CD8-positive, alpha-beta memory T cell (primary cell): ENCODE data around the gene ITGB6. TPM values are rescaled to one million over a fixed set of nuclear protein-coding genes. Genes with fewer than 3 reads are reported as not detected.
"Not testable (repeated sequence)": the region's sequence is repeated elsewhere in the genome, so short reads cannot be mapped to it uniquely, and the experiment has no call there.

ENCODE experiments used
- CTCF ChIA-PET: fragments of 350-600 bp; sonication (Branson Sonifier 250); formaldehyde crosslinking; loops from one replicate; lab custom pipeline; 2021; ENCODE audit warnings: antibody characterized with exemption; lab: Charles Lee
- POLR2A ChIA-PET: fragments of 350-600 bp; sonication (Branson Sonifier 250); formaldehyde crosslinking; loops from one replicate; lab custom pipeline; 2021; ENCODE audit warnings: antibody characterized with exemption; lab: Charles Lee
- DNase-seq, 5 donors: peaks; one replicate each; pipeline versions ENCODE4 v3.0.0 to v3.0.0-alpha.2; 2020 to 2022; ENCODE audit warnings: mixed read lengths in 1 of 5
- H3K27ac ChIP-seq: one replicate; pipeline ENCODE4 v1.7.0; 2013; ENCODE audit warnings: low read depth, mild to moderate bottlenecking, low read length, moderate library complexity
- H3K27me3 ChIP-seq: 2 replicates; pipeline ENCODE4 v1.7.0; 2013; ENCODE audit warnings: low read length, mild to moderate bottlenecking; ENCODE audit not compliant: insufficient read depth, poor library complexity, severe bottlenecking
- H3K36me3 ChIP-seq: 2 replicates; pipeline ENCODE4 v1.7.0; 2013; ENCODE audit warnings: mild to moderate bottlenecking, low read length, moderate library complexity; ENCODE audit not compliant: insufficient read depth
- H3K4me1 ChIP-seq: 2 replicates; pipeline ENCODE4 v1.7.0; 2013; ENCODE audit warnings: mild to moderate bottlenecking, low read length, moderate library complexity; ENCODE audit not compliant: insufficient read depth
- H3K4me3 ChIP-seq: 2 replicates; pipeline ENCODE4 v1.7.0; 2013; ENCODE audit warnings: mild to moderate bottlenecking, low read length
- H3K9me3 ChIP-seq: 2 replicates; pipeline ENCODE4 v1.7.0; 2013; ENCODE audit warnings: mild to moderate bottlenecking, low read length
- H3K27ac Mint-ChIP-seq, 8 donors: one replicate each; pipeline ENCODE4 v1.8.0; 2020 to 2021; ENCODE audit warnings: mixed read lengths in 8 of 8, mild to moderate bottlenecking in 6 of 8, inconsistent platforms in 3 of 8, moderate library complexity in 3 of 8
- H3K27me3 Mint-ChIP-seq, 2 donors: one replicate each; pipeline ENCODE4 v1.8.0; 2020 to 2021; ENCODE audit warnings: mixed read lengths in 2 of 2, mild to moderate bottlenecking in 1 of 2, moderate library complexity in 1 of 2
- H3K36me3 Mint-ChIP-seq, 3 donors: one replicate each; pipeline ENCODE4 v1.8.0; 2020 to 2021; ENCODE audit warnings: mixed read lengths in 3 of 3, inconsistent platforms in 1 of 3, mild to moderate bottlenecking in 1 of 3
- H3K4me1 Mint-ChIP-seq, 3 donors: one replicate each; pipeline ENCODE4 v1.8.0; 2020 to 2021; ENCODE audit warnings: mixed read lengths in 3 of 3, inconsistent platforms in 1 of 3, mild to moderate bottlenecking in 1 of 3
- H3K4me3 Mint-ChIP-seq, 7 donors: one replicate each; pipeline ENCODE4 v1.8.0; 2020 to 2021; ENCODE audit warnings: mixed read lengths in 7 of 7, mild to moderate bottlenecking in 6 of 7, moderate library complexity in 4 of 7, inconsistent platforms in 2 of 7
- H3K9me3 Mint-ChIP-seq, 5 donors: one replicate each; pipeline ENCODE4 v1.8.0; 2020 to 2022; ENCODE audit warnings: mixed read lengths in 5 of 5, mild to moderate bottlenecking in 3 of 5, moderate library complexity in 2 of 5, inconsistent platforms in 1 of 5
- polyA plus RNA-seq: library from polyadenylated mRNA; unstranded; fragments of 300-500 nt; fragmentation: Illumina TruSeq; gene quantifications from one replicate; pipeline ENCODE4 v1.2.3, GENCODE V29; 2021
- total RNA-seq, 2 experiments: library from RNA; stranded (reverse); gene quantifications; one replicate each; pipeline ENCODE4 v1.2.3, GENCODE V29; 2021

The ITGB6 gene
- total and polyA plus RNA-seq, 3 experiments from 2014 or later = not detected

DNA sequence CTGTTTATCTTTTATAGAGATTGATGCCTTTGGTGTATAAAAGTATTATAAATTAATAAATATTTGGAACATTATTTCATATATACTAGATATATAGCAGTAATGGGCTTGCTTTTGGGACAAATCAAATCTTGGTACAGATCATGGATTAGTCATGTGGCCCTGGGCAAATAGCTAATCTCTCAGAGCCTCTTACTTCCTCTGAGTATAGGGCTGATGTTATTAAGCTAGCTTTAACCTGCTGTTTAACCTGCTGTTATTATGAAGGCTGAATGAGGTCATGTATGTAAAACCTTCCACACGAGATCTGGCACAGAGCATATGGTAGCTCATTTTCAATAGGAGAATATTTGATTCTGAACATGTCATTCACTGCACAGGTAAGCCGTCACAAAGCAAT, 5.7 kb downstream of the ITGB6 start:
- no peaks in the 10 kb centered on the region for H3K9me3 Mint-ChIP-seq
- H3K27me3 ChIP-seq = no peaks in the 10 kb centered on the region
- H3K27ac Mint-ChIP-seq = no peak overlapping the region
- H3K4me3 Mint-ChIP-seq = no peak overlapping the region
- CTCF ChIA-PET = no interaction called here
- no peak overlapping the region for H3K4me3 ChIP-seq
- POLR2A ChIA-PET = no interaction called here
- H3K9me3 ChIP-seq = no peaks in the 10 kb centered on the region
- H3K27me3 Mint-ChIP-seq = peaks cover 2 to 4% of the 10 kb centered on the region in 2 donors
- no peak overlapping the region for H3K27ac ChIP-seq
- H3K4me1 Mint-ChIP-seq = peaks cover 0 to 17% (median 10%) of the 10 kb centered on the region in 3 donors
- no peak for DNase-seq
- no peaks in the 10 kb centered on the region for H3K36me3 ChIP-seq
- H3K4me1 ChIP-seq = no peaks in the 10 kb centered on the region
- H3K36me3 Mint-ChIP-seq = no peaks in the 10 kb centered on the region

GRCh38 chr2:160181146-160181836, 18.8 kb downstream of the ITGB6 start:
- H3K4me1 Mint-ChIP-seq = peaks cover 0 to 11% (median 3%) of the 10 kb centered on the region in 3 donors
- H3K27me3 ChIP-seq, H3K36me3 ChIP-seq, H3K4me1 ChIP-seq, H3K9me3 ChIP-seq, H3K4me3 ChIP-seq, CTCF ChIA-PET, H3K36me3 Mint-ChIP-seq, H3K27ac ChIP-seq, POLR2A ChIA-PET: not testable (repeated sequence)
- peak overlapping the region in 3 of 8 donors; percentile 6 to 42 (median 32) for H3K27ac Mint-ChIP-seq
- H3K27me3 Mint-ChIP-seq = peaks cover 12 to 33% of the 10 kb centered on the region in 2 donors
- peaks cover 0 to 11% (median 8%) of the 10 kb centered on the region in 5 donors for H3K9me3 Mint-ChIP-seq
- H3K4me3 Mint-ChIP-seq = peak overlapping the region in 2 of 7 donors; percentile 29 to 38
- DNase-seq = peak in 1 of 5 donors; percentile 44

DNA sequence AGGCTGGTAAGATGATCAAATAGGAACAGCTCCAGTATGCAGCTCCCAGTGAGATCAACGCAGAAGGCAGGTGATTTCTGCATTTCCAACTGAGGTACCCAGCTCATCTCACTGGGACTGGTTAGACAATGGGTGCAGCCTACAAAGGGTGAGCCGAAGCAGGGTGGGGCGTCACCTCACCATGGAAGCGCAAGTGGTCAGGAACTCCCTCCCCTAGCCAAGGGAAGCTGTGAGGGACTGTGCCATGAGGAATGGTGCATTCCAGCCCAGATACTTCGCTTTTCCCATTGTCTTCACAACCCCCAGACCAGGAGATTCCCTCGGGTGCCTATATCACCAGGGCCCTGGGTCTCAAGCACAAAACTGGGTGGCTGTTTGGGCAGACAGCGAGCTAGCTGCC, 19.4 kb downstream of the ITGB6 start:
- CTCF ChIA-PET, POLR2A ChIA-PET, H3K27ac Mint-ChIP-seq: not testable (repeated sequence)

DNA sequence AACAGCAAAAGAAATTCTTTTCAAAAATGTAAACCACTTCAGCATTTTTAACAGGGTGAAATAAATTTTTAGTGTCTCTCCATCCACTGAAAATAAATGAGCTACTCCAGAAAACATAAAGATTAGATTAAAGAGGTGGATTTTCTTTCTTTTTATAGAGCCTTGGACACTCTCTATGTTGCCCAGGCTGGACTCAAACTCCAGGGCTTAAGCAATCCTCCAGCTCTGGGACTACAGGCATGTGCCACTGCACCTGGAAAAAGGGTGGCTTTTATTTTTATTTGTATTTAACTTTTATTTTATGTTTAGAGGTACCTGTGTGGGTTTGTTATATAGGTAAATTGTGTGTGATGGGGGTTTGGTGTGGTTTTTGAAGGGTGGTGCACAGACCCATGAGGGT, 19.9 kb downstream of the ITGB6 start:
- Mint-ChIP-seq H3K4me3 (no peak overlapping the region), H3K27ac (no peak overlapping the region), H3K9me3 (peaks cover 0 to 8% (median 1%) of the 10 kb centered on the region in 5 donors), H3K27me3 (peaks cover 12 to 33% of the 10 kb centered on the region in 2 donors), H3K36me3 (peaks cover 0 to 2% (median 0%) of the 10 kb centered on the region in 3 donors), H3K4me1 (peaks cover 0 to 11% (median 3%) of the 10 kb centered on the region in 3 donors)
- no peak overlapping the region for H3K27ac ChIP-seq
- no peaks in the 10 kb centered on the region for H3K36me3 ChIP-seq
- ChIA-PET POLR2A (no interaction called here), CTCF (no interaction called here)
- no peaks in the 10 kb centered on the region for H3K9me3 ChIP-seq
- H3K27me3 ChIP-seq = no peaks in the 10 kb centered on the region
- no peak for DNase-seq
- H3K4me1 ChIP-seq = peaks cover 6% of the 10 kb centered on the region
- H3K4me3 ChIP-seq = no peak overlapping the region

More for the DNA sequence above, 19.4 kb downstream of the ITGB6 start:
- H3K4me3 ChIP-seq, H3K9me3 Mint-ChIP-seq, H3K27me3 ChIP-seq, H3K4me1 ChIP-seq, H3K36me3 Mint-ChIP-seq, H3K27ac ChIP-seq, H3K9me3 ChIP-seq, H3K4me3 Mint-ChIP-seq, H3K36me3 ChIP-seq, DNase-seq: not testable (repeated sequence)
- Mint-ChIP-seq H3K4me1 (peaks cover 0 to 11% (median 3%) of the 10 kb centered on the region in 3 donors), H3K27me3 (peaks cover 12 to 33% of the 10 kb centered on the region in 2 donors)

GRCh38 chr2:160175169-160176134, 24.6 kb downstream of the ITGB6 start:
- DNase-seq = no peak
- no peaks in the 10 kb centered on the region for H3K4me1 ChIP-seq
- Mint-ChIP-seq H3K4me3 (no peak overlapping the region), H3K36me3 (no peaks in the 10 kb centered on the region), H3K9me3 (no peaks in the 10 kb centered on the region), H3K4me1 (no peaks in the 10 kb centered on the region), H3K27me3 (peaks cover 1 to 9% of the 10 kb centered on the region in 2 donors), H3K27ac (no peak overlapping the region)
- H3K36me3 ChIP-seq = no peaks in the 10 kb centered on the region
- ChIA-PET POLR2A (no interaction called here), CTCF (no interaction called here)
- H3K27me3 ChIP-seq = no peaks in the 10 kb centered on the region
- H3K9me3 ChIP-seq = no peaks in the 10 kb centered on the region
- H3K27ac ChIP-seq = no peak overlapping the region
- H3K4me3 ChIP-seq = no peak overlapping the region

GRCh38 chr2:160174322-160174721, 25.8 kb downstream of the ITGB6 start:
- no peaks in the 10 kb centered on the region for H3K36me3 ChIP-seq
- no peaks in the 10 kb centered on the region for H3K27me3 ChIP-seq
- no peak overlapping the region for H3K4me3 ChIP-seq
- Mint-ChIP-seq H3K36me3 (no peaks in the 10 kb centered on the region), H3K27ac (no peak overlapping the region), H3K4me3 (no peak overlapping the region), H3K4me1 (no peaks in the 10 kb centered on the region), H3K9me3 (no peaks in the 10 kb centered on the region), H3K27me3 (peaks cover 1 to 9% of the 10 kb centered on the region in 2 donors)
- no peak for DNase-seq
- no peaks in the 10 kb centered on the region for H3K9me3 ChIP-seq
- POLR2A ChIA-PET = no interaction called here
- no peak overlapping the region for H3K27ac ChIP-seq
- CTCF ChIA-PET = no interaction called here
- no peaks in the 10 kb centered on the region for H3K4me1 ChIP-seq

- H3K9me3 ChIP-seq = no peaks in the 10 kb centered on the region
- Mint-ChIP-seq H3K36me3 (no peaks in the 10 kb centered on the region), H3K4me1 (no peaks in the 10 kb centered on the region), H3K27me3 (peaks cover 1 to 4% of the 10 kb centered on the region in 2 donors), H3K27ac (no peak overlapping the region), H3K4me3 (no peak overlapping the region), H3K9me3 (no peaks in the 10 kb centered on the region)
- H3K4me3 ChIP-seq = no peak overlapping the region
- no peaks in the 10 kb centered on the region for H3K4me1 ChIP-seq
- POLR2A ChIA-PET = no interaction called here
- CTCF ChIA-PET = no interaction called here
- no peaks in the 10 kb centered on the region for H3K27me3 ChIP-seq
- DNase-seq = no peak
- H3K27ac ChIP-seq = no peak overlapping the region
- no peaks in the 10 kb centered on the region for H3K36me3 ChIP-seq
Measured at GRCh38 chr2:160169988-160170387, 30.1 kb downstream of the ITGB6 start.

- Mint-ChIP-seq H3K36me3 (no peaks in the 10 kb centered on the region), H3K27ac (no peak overlapping the region), H3K4me3 (no peak overlapping the region), H3K27me3 (peaks cover 1 to 4% of the 10 kb centered on the region in 2 donors), H3K4me1 (no peaks in the 10 kb centered on the region), H3K9me3 (no peaks in the 10 kb centered on the region)
- Histone ChIP-seq H3K9me3 (no peaks in the 10 kb centered on the region), H3K27ac (no peak overlapping the region), H3K4me1 (no peaks in the 10 kb centered on the region), H3K36me3 (no peaks in the 10 kb centered on the region), H3K4me3 (no peak overlapping the region), H3K27me3 (no peaks in the 10 kb centered on the region)
- ChIA-PET POLR2A (no interaction called here), CTCF (no interaction called here)
- DNase-seq = no peak
Measured at GRCh38 chr2:160169471-160169870, 30.6 kb downstream of the ITGB6 start.
